ENCODE data around the gene ACR.

GRCh38 chr22:50694766-50695420, 43.1 kb upstream of the ACR start:
- TF ChIP-seq CTCF (IDR thresholded peaks at IDR 0.05) (no peak), POLR2A (IDR thresholded peaks at IDR 0.05) (no peak)
